ENCODE data around the gene SEMA3F. TPM values are rescaled to one million over a fixed set of nuclear protein-coding genes. Genes with fewer than 3 reads are reported as not detected.

SEMA3F gene
- total RNA-seq, 1 experiment from 2014 or later: 69.6 TPM

- DNase-seq (ENCODE audit: low read depth, low spot score) (no peak), ATAC-seq (no peak)
- no peak overlapping the region for H3K4me3 ChIP-seq (ENCODE audit: low read depth in 2 of 2, low read length in 2 of 2)
- POLR2A ChIA-PET: no interaction called here
- no peaks in the 10 kb centered on the region for H3K27me3 ChIP-seq (ENCODE audit: control insufficient read depth, insufficient read depth, low read length)
- intact Hi-C loops (cut with micrococcal nuclease; ENCODE audit: unreplicated experiment) (no loop called here), in situ Hi-C loops (cut with HindIII; ENCODE audit: low pct_unique_long_range_greater_than_20kb, low sequenced_read_pairs) (no loop called here)
- no TSS peak for BruUV-seq (replicated peaks)
- TF ChIP-seq TCF7L2 (IDR thresholded peaks at IDR 0.05; ENCODE audit: low read depth, low read length): no peak
- no peak for TF ChIP-seq REST (IDR thresholded peaks at IDR 0.05; ENCODE audit: insufficient read depth in 1 of 2, low read depth in 2 of 2, low read length in 1 of 2)
- no peak for TF ChIP-seq SIN3A (IDR thresholded peaks at IDR 0.05; ENCODE audit: borderline replicate concordance, insufficient read depth, low read depth, low read length)
- no peak for TF ChIP-seq CTCF (IDR thresholded peaks at IDR 0.05)
- no peak for TF ChIP-seq POLR2AphosphoS5 (IDR thresholded peaks at IDR 0.05; ENCODE audit: low read depth, low read length)
- H3K9me3 ChIP-seq (ENCODE audit: control insufficient read depth, insufficient read depth, low read depth, low read length): no peaks in the 10 kb centered on the region
- H3K36me3 ChIP-seq (ENCODE audit: control insufficient read depth, insufficient read depth, low read length): no peaks in the 10 kb centered on the region
- H3K4me1 ChIP-seq (ENCODE audit: control insufficient read depth, insufficient read depth, low read length): no peaks in the 10 kb centered on the region; the same call in 1 of the 2 replicates
- no peak overlapping the region for H3K27ac ChIP-seq (ENCODE audit: low read length)
- CTCF ChIA-PET: interaction anchor here (0.9 kb wide), 1 partner anchor 21 kb away, joined by 4 read pairs; no protein-coding TSS in a partner anchor
Observed at GRCh38 chr3:50215529-50215928, 60.4 kb downstream of the SEMA3F start.

DNA sequence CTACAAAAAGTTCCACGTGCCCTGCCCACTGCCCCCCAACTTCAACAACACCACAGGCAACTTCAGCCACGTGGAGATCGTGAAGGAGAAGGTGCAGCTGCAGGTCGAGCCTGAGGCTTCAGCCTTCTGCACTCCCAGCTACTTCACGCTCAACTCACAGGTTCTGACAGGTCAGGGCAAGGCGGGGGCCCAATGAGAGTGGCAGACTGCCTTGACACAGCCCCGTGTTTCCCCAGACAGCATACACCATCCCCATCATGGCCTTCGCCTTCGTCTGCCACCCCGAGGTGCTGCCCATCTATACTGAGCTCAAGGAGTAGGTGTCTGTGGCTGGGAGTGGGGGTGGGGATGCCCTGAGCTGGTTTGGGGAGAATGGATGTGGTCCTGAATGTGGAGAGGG is 62.6 kb downstream of the SEMA3F start:
- no TSS peak for BruUV-seq (replicated peaks)
- ATAC-seq: no peak
- POLR2A ChIA-PET: no interaction called here

GRCh38 chr3:50218448-50218847 is 63.3 kb downstream of the SEMA3F start:
- CTCF ChIA-PET: interaction anchor here (0.6 kb wide), 1 partner anchor 58 kb away, joined by 5 read pairs; no protein-coding TSS in a partner anchor
- intact Hi-C loops (cut with micrococcal nuclease; ENCODE audit: unreplicated experiment) (no loop called here), in situ Hi-C loops (cut with HindIII; ENCODE audit: low pct_unique_long_range_greater_than_20kb, low sequenced_read_pairs) (no loop called here)
- DNase-seq (ENCODE audit: low read depth, low spot score): no peak
- no peak for ATAC-seq
- TF ChIP-seq SIN3A (IDR thresholded peaks at IDR 0.05; ENCODE audit: borderline replicate concordance, insufficient read depth, low read depth, low read length): no peak
- TF ChIP-seq CTCF (IDR thresholded peaks at IDR 0.05): no peak
- no peak for TF ChIP-seq POLR2AphosphoS5 (IDR thresholded peaks at IDR 0.05; ENCODE audit: low read depth, low read length)
- TF ChIP-seq TCF7L2 (IDR thresholded peaks at IDR 0.05; ENCODE audit: low read depth, low read length): no peak
- TF ChIP-seq REST (IDR thresholded peaks at IDR 0.05; ENCODE audit: insufficient read depth in 1 of 2, low read depth in 2 of 2, low read length in 1 of 2): no peak
- no peak overlapping the region for H3K4me3 ChIP-seq (ENCODE audit: low read depth in 2 of 2, low read length in 2 of 2)
- POLR2A ChIA-PET: no interaction called here
- H3K27me3 ChIP-seq (ENCODE audit: control insufficient read depth, insufficient read depth, low read length): no peaks in the 10 kb centered on the region
- BruUV-seq (replicated peaks): no TSS peak
- no peak overlapping the region for H3K27ac ChIP-seq (ENCODE audit: low read length)
- H3K9me3 ChIP-seq (ENCODE audit: control insufficient read depth, insufficient read depth, low read depth, low read length): no peaks in the 10 kb centered on the region
- no peaks in the 10 kb centered on the region for H3K4me1 ChIP-seq (ENCODE audit: control insufficient read depth, insufficient read depth, low read length)
- H3K36me3 ChIP-seq (ENCODE audit: control insufficient read depth, insufficient read depth, low read length): no peaks in the 10 kb centered on the region

More for the DNA sequence above, 62.6 kb downstream of the SEMA3F start:
- Histone ChIP-seq H3K36me3 (ENCODE audit: control insufficient read depth, insufficient read depth, low read length) (no peaks in the 10 kb centered on the region), H3K4me3 (ENCODE audit: low read depth in 2 of 2, low read length in 2 of 2) (no peak overlapping the region), H3K27ac (ENCODE audit: low read length) (no peak overlapping the region), H3K4me1 (ENCODE audit: control insufficient read depth, insufficient read depth, low read length) (no peaks in the 10 kb centered on the region), H3K27me3 (ENCODE audit: control insufficient read depth, insufficient read depth, low read length) (no peaks in the 10 kb centered on the region), H3K9me3 (ENCODE audit: control insufficient read depth, insufficient read depth, low read depth, low read length) (no peaks in the 10 kb centered on the region)
- in situ Hi-C loops (cut with HindIII; ENCODE audit: low pct_unique_long_range_greater_than_20kb, low sequenced_read_pairs): no loop called here
- TF ChIP-seq TCF7L2 (IDR thresholded peaks at IDR 0.05; ENCODE audit: low read depth, low read length) (no peak), SIN3A (IDR thresholded peaks at IDR 0.05; ENCODE audit: borderline replicate concordance, insufficient read depth, low read depth, low read length) (no peak)
- CTCF ChIA-PET: interaction anchor here (0.6 to 0.7 kb wide), 2 partner anchors 19 to 58 kb away, joined by 3 to 5 read pairs; no protein-coding TSS in a partner anchor
- intact Hi-C loops (cut with micrococcal nuclease; ENCODE audit: unreplicated experiment): no loop called here
- no peak for DNase-seq (ENCODE audit: low read depth, low spot score)
